ENCODE data around the gene CFAP61. TPM values are rescaled to one million over a fixed set of nuclear protein-coding genes. Genes with fewer than 3 reads are reported as not detected.

The CFAP61 gene
- polyA plus RNA-seq, 3 donors: 2.5 to 6.5 (median 2.8) TPM

DNA sequence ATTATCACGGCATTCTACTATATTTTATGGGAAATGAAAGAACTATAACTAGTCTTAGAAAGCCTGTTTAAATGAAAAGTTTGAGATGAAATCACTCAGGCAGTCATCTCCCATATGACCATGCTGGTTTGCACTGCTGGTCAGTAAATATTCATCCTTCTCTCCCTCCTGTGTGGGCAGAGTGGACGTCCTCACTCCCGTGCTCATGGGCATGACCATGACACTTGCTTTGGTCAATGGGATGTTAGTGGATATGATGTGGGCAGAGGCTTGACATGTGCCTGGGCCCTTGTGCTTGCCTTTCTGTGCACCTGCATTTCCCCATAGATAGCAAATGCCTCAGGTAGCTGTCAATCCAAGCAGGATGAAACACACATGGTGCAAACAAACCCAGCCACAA is 222.5 kb downstream of the CFAP61 start:
- DNase-seq: no peak

DNA sequence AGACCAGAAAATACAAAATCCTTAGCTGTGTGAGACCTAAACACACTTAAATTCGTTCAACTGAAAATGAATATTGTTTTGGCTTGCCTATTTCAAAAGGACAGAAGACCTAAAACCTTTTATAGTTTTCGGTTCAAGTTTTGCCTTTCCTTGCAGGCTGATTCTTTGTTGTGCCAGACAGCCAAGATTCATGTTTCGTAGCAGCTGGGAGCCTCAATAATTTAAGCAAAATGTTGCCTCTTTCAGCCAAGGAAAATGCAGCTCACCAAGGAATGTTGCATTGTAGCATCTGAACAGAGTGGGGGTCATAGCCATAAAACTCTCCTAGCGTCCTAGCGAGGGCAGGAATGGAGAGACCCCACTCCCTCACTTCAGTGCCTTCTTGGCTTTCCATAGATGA is 223.3 kb downstream of the CFAP61 start:
- DNase-seq: peak; percentile 10

DNA sequence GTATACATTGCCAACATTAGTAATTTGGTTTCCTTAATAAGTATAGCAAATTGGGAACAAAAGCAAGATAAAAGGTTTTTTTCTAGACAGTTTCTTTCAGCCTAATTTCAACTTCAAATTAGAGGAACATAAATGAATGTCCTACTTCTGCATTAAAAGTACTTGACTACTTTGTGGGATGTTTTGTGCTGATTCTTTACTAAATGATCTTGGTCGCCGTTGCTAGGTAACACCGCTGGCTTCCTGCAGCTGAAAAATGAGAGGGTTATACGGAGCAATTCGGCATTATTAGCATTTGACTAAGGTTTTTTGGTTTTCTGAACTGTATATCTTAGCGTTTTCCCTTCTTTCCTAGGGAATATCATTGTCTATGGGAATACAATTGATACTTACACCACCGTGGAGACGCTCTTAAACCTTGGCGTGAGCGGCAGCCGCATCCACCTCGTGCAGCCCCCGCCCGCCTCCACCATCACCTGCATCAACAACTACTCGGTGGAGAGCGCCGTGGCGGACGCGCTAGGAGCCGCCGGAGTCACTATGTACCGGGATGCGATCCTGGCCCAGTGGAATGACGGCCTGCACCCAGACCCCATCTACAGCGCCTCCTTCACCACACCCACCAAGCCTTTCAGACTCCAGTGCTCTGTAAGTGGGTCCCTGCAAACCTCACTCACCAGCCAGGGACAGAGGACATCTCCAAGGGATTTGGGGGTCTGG is 224.6 kb downstream of the CFAP61 start:
- no peak for DNase-seq

DNA sequence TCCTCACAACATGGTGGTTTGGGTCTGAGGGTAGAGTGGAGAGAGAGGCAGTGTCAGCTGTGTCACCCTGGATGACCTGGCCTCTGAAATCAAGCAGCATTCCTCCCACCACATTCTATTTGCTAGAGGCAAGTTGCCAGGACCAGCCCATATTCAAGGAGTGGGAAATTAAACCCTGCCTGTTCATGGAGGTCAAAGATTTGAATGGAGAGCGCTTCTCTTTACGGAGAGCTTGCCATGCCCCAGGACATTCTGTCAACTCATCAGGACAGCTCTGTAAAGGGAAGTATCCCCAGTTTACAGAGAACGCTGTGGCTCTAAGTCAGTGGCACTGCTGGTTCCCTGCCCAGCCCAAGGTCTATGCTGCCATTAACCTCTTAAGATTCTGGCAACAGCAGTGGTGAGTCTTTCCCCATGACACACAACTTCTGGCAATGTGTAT is 225.6 kb downstream of the CFAP61 start:
- DNase-seq: no peak

DNA sequence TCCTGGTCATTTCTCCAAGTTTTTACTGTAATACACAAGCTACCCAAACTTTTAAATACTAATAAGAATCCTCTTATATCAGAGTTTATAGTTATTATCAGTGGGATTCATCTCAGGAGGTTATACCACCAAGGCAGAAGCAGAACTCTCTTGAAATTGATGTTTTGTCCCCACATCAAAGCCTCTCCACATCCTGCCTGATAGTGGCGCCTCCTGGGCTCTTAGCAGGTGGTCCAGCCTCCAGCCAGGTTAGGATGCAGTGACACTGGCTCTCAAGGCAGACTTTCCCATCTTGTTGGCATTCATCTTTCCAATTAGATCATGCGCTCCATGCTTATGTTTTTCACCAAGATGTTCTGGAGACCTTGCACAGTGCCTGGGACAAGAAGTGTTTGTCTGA is 233.7 kb downstream of the CFAP61 start:
- no peak for DNase-seq

DNA sequence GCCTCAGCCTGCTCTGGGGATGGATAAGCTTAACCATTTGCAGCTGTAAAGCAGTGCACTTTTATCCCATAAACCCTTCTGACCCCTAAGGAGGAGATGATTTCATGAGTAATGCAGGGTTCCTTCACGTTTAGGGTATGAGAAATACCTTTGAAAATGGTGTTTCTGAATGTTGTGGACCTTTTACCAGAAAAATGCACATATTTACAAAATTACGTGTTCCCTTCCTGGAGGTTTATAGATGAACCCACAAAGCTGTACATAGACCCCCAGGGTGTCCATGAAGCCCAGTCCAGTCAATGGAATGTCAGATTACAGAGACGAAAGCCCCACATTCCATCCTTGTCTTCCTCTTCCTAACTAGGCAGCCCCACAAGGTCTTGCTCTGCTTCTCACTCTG is 237.0 kb downstream of the CFAP61 start:
- no peak for DNase-seq

DNA sequence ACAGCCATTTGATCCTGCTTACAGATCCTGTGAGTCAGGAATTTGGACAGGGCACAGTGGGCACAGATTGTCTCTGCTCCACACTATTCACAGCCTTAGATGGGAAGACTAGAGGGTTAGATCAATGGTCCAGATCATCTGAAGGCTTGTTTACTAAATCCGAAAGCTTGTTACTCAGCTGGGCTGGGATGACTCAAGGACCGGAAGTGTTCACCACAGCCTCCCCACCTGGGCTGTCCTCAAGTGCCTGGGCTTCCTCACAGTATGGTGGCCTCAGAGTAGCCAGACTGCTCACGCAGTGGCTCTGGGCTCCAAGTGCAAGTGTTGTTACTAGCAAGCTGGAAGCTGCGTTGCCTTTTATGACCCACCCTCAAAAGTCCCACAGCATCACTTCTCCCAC is 240.1 kb downstream of the CFAP61 start:
- DNase-seq: no peak

DNA sequence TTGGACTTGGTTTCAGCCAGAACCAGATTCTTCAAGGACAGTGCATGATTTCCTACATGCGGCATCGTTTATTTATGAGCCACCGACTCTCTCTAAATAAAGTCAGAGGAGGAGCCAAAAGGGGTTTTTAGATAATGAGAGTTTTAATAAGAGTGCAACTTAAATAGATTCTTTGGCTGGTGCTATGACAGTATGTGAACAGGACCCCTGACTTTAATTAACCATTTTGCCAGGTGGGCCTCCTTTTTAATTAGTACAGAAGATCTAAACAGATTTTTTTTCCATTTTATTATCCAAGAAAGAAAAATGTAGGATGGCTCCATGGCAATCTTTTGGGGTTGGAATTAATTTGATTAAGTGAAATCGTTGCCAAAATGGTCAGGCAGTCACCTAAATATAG is 240.8 kb downstream of the CFAP61 start:
- no peak for DNase-seq

DNA sequence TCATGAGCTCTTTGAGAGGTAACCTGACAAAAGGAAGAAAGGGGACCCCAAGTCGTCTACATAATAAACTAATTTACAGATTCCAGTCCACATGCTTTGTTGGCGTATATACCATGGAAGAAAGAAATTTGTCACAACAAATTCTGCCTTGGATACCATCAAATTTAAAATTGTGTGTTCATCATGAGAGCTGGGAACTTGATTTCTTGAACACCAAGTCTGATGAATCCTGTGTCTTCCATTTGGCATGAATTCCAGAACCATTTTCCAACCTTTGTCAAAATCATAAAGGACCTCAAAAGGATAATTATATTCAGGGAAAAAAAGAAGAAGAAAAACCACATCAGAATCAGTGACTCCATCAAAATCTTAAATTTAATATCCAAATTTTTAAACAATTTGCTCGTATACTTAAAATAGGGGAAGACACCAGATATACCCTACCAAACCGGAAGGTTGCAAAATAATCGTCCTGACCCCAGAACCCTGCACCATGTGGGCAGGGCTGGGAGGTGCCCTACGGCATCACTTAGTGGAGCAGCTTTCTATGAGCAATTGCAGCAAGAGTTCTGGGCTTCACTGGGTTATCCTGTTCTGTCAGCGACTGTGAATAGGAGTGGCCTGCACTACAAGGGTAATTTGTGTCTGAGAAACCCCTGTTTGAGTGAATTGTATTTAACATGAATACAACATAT is 241.5 kb downstream of the CFAP61 start:
- DNase-seq: no peak

DNA sequence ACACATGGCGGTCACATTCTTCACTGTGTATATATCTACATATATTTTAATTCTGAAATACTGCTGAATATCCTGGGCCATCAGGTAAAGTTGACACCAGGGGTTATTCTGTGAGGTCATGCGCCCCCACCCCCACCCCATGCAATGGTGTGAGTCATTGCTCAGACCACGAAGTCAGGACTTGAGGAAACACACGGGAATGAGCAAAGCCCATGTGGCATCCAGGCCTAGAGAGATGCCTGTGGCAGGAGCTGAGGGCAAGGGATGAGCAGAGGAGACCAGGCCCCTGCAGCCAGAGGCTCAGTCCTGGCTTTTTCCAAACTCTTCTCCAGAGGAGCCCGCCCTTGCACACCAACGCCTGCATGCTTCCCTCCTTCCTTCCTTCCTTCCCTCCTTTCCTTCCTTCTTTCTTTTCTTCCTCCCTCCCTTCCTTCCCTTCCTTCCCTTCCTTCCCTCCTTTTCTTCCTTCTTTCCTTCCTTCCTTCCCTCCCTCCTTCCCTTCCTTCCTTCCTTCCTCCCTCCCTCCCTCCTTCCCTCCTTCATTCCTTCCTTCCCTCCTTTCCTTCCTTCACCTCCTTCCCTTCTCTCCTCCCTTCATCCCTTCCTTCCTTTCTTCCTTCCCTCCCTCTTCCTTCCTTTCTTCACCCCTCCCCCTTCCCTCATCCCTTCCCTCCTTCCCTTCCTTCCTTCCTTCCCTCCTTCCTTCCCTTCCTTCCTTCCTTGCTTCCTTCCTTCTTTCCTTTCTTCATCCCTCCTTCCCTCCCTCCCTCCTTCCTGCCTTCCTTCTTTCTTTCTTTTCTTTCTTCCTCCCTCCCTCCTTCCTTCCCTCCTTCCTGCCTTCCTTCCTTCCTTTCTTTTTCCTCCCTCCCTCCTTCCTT is 243.5 kb downstream of the CFAP61 start:
- DNase-seq: no peak

DNA sequence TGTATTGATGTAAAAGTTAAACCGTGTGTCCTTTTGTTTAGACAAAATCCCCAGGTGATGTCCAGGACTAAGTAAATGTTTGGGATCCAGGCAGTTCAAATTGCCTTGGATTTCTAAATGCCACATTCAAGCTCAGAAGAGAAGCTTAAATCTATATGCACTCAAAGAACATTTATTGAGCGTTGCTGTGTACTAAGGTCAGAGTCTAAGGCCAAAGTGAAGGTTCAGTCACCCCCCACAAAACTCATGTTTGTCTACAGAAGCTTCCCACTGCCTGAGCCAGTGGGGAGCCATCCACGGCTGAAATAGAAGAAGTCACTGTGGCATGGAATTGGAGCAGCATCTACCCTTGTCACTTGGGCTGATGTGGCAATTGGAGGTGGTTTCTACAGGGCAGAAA is 244.8 kb downstream of the CFAP61 start:
- no peak for DNase-seq

DNA sequence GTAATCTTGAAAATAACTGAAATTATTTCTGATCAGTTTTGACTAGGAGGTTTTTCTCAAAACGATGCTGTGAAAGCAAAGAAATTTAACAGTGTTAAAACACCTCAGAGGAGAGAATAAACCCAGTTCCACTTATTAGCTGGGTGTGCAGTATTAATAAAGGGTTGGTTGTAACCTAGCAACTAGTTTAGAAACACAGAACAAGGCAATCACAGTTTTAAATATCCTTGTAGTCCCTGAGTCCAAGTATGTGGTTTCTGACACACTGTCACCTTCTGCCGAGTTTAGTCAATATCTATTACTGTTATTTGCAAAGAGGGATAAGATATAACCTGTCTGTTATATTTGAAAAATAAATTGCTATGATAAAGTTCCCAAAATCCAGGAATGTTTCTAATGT is 245.4 kb downstream of the CFAP61 start:
- DNase-seq: no peak

DNA sequence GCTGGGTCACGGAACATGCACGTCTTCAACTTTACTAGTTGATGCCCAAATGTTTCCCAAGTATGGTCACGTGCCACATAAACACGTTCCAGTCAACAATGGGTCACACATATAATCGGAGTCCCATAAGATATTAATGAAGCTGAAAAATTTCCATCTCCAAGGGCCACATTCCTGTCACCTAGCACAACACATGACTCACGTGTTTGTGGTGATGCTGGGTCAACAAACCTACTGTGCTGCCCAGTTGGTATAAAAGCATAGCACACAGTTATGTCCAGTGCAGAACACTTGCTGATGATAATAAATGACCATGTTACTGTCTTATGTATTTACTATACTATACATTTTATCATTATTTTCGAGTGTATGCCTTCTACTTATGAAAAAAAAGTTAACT is 247.6 kb downstream of the CFAP61 start:
- DNase-seq: no peak

DNA sequence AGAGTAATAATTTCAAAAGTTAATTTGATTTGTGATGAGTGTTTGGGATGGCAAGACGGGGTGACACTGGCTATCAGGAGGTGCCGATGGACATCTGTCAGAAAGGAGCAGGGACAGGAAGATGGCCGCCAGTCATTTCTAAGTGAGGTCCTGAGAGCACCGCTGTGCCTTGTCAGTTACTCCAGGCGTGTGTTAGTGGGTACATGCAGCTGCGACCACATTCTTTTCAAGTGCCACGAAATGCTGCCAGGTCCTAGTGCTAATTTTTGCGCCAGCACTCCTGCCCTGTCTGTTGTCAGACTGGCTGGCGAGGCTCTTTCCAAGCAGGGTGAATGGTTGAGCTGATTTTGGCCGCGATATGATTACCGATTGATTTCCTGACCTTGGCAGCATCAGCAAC is 251.0 kb downstream of the CFAP61 start:
- no peak for DNase-seq

DNA sequence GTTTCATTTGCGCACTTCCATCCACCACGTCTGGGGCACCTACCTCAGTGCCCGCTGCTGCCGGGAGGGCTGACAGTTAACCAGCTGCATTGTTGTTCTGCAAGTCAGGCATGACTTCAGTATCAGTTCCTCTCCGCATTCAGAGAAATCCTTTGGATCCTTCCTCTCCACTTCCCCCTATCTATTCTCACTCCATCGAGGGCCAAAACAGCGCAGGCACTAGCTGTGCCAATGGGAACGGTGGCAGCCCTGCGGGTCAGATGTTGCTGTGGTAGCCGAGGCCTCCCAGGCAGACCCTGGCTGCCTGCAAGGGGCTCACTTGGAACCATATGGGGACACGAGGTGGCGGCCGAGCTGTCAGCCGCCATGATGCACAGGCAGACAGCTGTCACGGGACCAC is 251.4 kb downstream of the CFAP61 start:
- no peak for DNase-seq

DNA sequence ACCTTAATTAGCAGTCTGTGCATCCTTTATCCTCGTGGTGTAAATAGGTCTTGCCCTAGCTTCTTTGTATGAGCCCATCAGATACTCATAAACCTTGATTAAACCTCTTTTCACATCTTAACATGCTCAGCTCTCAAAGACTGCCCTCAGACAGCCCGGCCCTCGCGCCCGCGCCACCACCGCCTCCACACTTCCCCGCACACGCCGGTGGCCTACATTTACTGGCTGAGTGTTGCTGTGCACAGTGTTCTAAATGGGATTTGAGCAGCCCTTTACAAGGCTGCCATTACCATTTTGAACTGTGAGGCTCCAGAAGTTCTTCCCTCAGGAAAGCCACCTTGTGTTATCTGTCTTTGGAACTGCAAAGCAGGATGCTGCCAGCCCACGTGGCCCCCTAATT is 252.6 kb downstream of the CFAP61 start:
- DNase-seq: no peak

DNA sequence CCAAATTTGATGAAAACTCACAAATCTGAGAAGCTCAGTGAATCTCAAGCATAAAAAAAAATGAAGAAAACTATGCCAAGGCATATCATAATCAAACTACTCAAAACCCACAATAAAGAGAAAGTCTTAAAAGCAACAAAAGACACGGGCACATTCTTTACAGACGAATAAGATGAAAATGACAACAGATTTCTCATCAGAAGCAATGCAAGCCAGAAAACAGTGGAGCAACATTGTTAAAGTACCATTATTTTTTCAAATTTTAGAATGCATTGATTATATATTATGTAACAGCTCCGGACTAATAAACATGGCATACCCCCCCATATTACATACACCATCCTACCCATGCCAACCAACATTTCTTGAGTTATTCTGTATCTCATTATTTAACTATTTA is 260.2 kb downstream of the CFAP61 start:
- no peak for DNase-seq

DNA sequence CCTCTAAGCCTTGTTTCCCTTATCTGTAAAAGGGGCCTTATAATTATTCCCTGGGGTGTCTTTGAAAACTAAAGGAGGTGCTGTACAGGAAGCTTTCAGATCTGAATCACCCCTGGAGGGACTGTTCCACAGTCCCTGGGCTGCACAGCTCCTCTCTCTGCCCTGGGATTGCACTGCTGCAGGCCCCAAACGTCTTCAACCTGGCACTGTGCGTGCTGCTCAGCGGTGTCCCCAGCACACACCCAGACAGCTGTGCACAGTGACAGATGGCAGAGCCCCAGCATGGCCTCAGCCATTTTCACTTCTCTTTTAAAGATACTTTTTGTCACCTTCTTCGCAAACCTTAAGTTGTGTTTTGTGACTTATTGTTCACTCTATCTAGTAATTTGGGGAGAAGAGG is 264.9 kb downstream of the CFAP61 start:
- DNase-seq: no peak

DNA sequence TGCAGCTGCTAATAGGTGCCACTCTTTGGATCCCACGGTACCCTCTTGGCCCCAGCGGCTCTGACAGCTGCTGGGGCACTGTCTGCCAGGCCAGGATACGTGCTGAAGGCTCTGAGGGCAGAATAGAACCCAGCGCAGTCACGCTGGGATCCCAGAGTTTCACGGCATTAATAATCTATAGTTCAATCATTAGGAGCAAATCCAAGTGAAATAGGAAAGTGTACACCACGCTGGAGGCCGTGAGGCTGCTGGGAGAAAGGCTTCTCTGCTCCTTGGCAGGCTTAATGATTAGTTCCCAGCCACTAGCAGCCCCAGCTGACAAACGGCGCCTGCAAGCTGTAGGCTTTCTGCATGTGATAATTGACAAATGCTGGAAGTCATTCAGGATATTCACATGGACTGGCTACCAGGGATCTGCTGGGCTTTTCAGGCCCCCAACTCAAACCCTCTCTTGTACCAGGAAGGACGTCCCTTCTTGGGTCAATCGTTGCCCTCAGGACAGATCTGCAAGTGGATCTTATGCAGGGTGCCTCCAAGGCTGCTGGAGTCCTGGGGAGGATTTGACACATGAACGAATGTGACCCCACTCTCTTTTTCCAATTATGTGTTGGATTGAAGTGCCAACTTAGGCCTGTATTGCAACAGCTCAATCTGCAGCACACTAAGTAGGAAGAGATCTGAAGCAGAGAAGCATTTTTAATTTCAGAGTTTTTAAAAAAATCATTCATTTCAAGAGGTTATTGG is 265.5 kb downstream of the CFAP61 start:
- no peak for DNase-seq

DNA sequence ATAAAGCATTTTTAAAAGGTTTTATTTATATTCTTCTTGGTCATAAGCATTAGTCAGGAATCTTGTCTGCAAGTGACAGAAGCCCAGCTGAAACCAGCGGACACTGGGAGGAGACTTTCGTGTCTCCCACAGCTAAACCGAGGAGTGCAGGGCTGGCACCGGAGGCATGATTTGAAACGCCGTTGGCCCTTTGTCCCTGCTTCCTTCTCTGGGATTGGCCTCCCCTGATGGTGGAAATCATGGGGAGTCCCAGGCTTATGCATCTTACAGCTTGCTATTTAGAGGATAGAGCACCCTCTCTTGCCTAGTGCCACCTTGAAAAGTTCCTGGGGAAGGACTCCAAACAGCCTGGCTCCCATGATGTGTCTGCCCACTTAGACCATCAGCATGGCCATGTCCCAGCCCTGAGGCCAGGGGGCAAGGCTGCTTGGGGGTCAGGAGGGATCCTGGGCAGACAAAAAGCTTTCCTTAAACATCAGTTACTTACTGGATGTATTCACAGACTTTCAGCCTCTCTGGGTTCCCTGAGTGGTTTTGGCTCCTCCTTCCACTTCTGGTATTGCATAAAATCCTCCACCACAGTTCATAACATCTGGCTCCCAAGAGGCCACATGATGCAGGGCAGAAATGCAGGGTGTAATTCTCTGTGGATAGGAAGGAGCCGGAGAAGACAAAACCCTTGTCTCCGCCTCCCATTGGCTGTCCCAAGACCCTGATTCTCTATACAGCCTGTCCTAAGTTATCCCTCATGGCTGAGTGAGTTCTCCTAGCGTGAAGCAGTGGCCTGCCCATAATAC is 266.2 kb downstream of the CFAP61 start:
- DNase-seq: no peak

DNA sequence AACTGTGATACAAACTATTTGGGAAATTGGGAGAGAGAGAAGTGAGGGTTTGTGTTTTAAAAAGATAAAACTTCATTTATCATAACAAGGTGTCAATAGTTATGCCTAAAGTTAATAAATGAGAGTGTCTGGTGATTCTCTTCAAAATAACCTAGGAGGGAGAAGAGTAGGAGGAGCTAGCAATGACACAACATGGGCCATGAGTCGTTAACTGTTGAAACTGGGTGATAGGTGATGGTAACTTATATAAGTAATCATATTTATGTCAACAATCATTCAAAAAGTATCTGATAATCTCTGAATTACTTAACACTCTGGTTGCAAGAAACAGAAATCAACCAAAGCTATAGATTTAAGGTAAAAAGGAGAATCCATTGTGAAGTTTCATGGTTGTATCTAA is 268.8 kb downstream of the CFAP61 start:
- DNase-seq: no peak

Measured in renal pelvis (tissue), 4 donors.